Measurements from ENCODE around the gene AKR1B15. TPM values are rescaled to one million over a fixed set of nuclear protein-coding genes. Genes with fewer than 3 reads are reported as not detected.

AKR1B15 gene
- total and polyA plus RNA-seq, 2 of the 4 experiments (the other 2 are of a cell fraction): not detected

DNA sequence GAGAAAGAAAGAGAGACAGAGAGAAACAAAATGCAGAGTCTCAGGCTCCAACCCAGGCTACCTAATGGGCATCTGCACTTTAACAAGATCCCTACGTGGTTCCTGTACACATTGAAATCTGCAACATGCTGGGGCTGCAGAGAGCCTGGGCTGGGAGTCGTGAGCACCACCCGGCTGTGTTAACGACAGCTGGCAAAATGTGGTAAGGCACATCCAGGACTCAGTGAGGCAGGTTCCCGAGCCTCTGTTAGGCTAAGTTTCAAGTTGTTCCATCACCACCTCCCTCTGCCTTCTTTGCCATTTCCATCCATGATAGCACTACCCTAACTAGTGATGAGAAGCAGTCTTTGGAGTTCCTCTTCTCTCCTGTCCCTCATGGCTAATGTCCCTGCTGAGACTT is 20.2 kb upstream of the AKR1B15 start:
- in situ Hi-C loops (cut with MboI; ENCODE audit: low sequenced_read_pairs): no loop called here
- H2AK9ac ChIP-seq (replicated peaks; ENCODE audit: low read depth, low read length, poor library complexity): no peak overlapping the region
- H3K23ac ChIP-seq (ENCODE audit: low read depth, low read length): no peak overlapping the region
- H2AK5ac ChIP-seq (ENCODE audit: low read depth, low read length): no peak overlapping the region
- DNase-seq (no peak), ATAC-seq (ENCODE audit: low read depth) (no peak)
- H2BK15ac ChIP-seq (ENCODE audit: low read depth, low read length): no peak overlapping the region
- no peaks in the 10 kb centered on the region for H3K9me3 ChIP-seq (ENCODE audit: control insufficient read depth, insufficient read depth, low read length)
- no peak overlapping the region for H3K14ac ChIP-seq (replicated peaks; ENCODE audit: low read depth, low read length)
- H3K4me1 ChIP-seq (ENCODE audit: control insufficient read depth, insufficient read depth, low read length): peaks cover 15% of the 10 kb centered on the region
- no peaks in the 10 kb centered on the region for H3K79me1 ChIP-seq (ENCODE audit: low read depth in 1 of 2, low read length in 2 of 2)
- BruUV-seq (replicated peaks): no TSS peak
- H4K8ac ChIP-seq (ENCODE audit: low read depth in 2 of 2, low read length in 2 of 2): no peak overlapping the region
- no peak overlapping the region for H3K56ac ChIP-seq (ENCODE audit: extremely low read depth, insufficient read depth, low read length)
- CTCF ChIA-PET: interaction anchor here (1.1 kb wide), 1 partner anchor 43 kb away, joined by 3 read pairs; no protein-coding TSS in a partner anchor
- H2AFZ ChIP-seq (replicated peaks; ENCODE audit: low read length, poor library complexity): no peak overlapping the region
- H3K9ac ChIP-seq (ENCODE audit: low read depth, low read length): no peak overlapping the region
- H3K36me3 ChIP-seq (ENCODE audit: control insufficient read depth, insufficient read depth, low read length): no peaks in the 10 kb centered on the region
- TF ChIP-seq RFX5 (IDR thresholded peaks at IDR 0.05; ENCODE audit: low read depth, low read length): no peak
- TF ChIP-seq, protein P1, sequence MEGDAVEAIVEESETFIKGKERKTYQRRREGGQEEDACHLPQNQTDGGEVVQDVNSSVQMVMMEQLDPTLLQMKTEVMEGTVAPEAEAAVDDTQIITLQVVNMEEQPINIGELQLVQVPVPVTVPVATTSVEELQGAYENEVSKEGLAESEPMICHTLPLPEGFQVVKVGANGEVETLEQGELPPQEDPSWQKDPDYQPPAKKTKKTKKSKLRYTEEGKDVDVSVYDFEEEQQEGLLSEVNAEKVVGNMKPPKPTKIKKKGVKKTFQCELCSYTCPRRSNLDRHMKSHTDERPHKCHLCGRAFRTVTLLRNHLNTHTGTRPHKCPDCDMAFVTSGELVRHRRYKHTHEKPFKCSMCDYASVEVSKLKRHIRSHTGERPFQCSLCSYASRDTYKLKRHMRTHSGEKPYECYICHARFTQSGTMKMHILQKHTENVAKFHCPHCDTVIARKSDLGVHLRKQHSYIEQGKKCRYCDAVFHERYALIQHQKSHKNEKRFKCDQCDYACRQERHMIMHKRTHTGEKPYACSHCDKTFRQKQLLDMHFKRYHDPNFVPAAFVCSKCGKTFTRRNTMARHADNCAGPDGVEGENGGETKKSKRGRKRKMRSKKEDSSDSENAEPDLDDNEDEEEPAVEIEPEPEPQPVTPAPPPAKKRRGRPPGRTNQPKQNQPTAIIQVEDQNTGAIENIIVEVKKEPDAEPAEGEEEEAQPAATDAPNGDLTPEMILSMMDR (conservative IDR thresholded peaks at IDR 0.05; ENCODE audit: low read depth, low read length): no peak
- no peak for TF ChIP-seq MAZ (IDR thresholded peaks at IDR 0.05; ENCODE audit: borderline replicate concordance, low read depth, low read length)
- no peak for TF ChIP-seq RCOR1 (IDR thresholded peaks at IDR 0.05; ENCODE audit: insufficient replicate concordance, low read length)
- TF ChIP-seq FOS (IDR thresholded peaks at IDR 0.05; ENCODE audit: low read depth, low read length): no peak
- no peak for TF ChIP-seq CEBPB (IDR thresholded peaks at IDR 0.05; ENCODE audit: low read depth, low read length)
- TF ChIP-seq, protein P2, sequence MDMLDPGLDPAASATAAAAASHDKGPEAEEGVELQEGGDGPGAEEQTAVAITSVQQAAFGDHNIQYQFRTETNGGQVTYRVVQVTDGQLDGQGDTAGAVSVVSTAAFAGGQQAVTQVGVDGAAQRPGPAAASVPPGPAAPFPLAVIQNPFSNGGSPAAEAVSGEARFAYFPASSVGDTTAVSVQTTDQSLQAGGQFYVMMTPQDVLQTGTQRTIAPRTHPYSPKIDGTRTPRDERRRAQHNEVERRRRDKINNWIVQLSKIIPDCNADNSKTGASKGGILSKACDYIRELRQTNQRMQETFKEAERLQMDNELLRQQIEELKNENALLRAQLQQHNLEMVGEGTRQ (IDR thresholded peaks at IDR 0.05; ENCODE audit: low read depth, low read length): no peak
- no peak for TF ChIP-seq POLR2A (IDR thresholded peaks at IDR 0.05; ENCODE audit: low read depth, low read length)
- TF ChIP-seq, protein P3, sequence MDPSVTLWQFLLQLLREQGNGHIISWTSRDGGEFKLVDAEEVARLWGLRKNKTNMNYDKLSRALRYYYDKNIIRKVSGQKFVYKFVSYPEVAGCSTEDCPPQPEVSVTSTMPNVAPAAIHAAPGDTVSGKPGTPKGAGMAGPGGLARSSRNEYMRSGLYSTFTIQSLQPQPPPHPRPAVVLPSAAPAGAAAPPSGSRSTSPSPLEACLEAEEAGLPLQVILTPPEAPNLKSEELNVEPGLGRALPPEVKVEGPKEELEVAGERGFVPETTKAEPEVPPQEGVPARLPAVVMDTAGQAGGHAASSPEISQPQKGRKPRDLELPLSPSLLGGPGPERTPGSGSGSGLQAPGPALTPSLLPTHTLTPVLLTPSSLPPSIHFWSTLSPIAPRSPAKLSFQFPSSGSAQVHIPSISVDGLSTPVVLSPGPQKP (IDR thresholded peaks at IDR 0.05; ENCODE audit: borderline replicate concordance, low read depth, low read length): no peak
- TF ChIP-seq CHD1 (IDR thresholded peaks at IDR 0.05; ENCODE audit: low read depth, low read length): no peak
- TF ChIP-seq BHLHE40 (IDR thresholded peaks at IDR 0.05; ENCODE audit: low read depth, low read length): no peak
- TF ChIP-seq SMC3 (IDR thresholded peaks at IDR 0.05; ENCODE audit: low read depth, low read length): no peak
- no peak for TF ChIP-seq NFE2L2 (IDR thresholded peaks at IDR 0.05; ENCODE audit: low read depth, low read length)
- no peak for TF ChIP-seq RAD21 (IDR thresholded peaks at IDR 0.05; ENCODE audit: low read length)
- no peak for TF ChIP-seq MAFK (IDR thresholded peaks at IDR 0.05; ENCODE audit: low read depth, low read length)
- TF ChIP-seq MXI1 (IDR thresholded peaks at IDR 0.05; ENCODE audit: borderline replicate concordance, low read depth, low read length): no peak
- WGBS, 2 experiments (ENCODE audit: extremely low coverage in 2 of 2, insufficient read length in 1 of 2): 67% methylated on average over 1 of the region's 5 CpGs; no CpG with 5 or more reads in 1 of the 2 experiments
- no peak overlapping the region for H4K91ac ChIP-seq (ENCODE audit: insufficient read depth, low read depth, low read length)
- no peak overlapping the region for H3K4ac ChIP-seq (ENCODE audit: low read depth, low read length)
- no peak overlapping the region for H4K5ac ChIP-seq (ENCODE audit: low read depth, low read length)
- dilution Hi-C loops (cut with HindIII; ENCODE audit: low sequenced_read_pairs, unreplicated experiment): no loop called here
- no peak overlapping the region for H3K18ac ChIP-seq (ENCODE audit: low read depth, low read length)
- intact Hi-C loops (cut with micrococcal nuclease): no loop called here
- POLR2A ChIA-PET (ENCODE audit: unreplicated experiment): no interaction called here
- no peak overlapping the region for H2BK5ac ChIP-seq (ENCODE audit: low read depth, low read length, poor library complexity, severe bottlenecking)
- peaks cover 12% of the 10 kb centered on the region for H3K27me3 ChIP-seq (ENCODE audit: control insufficient read depth, insufficient read depth, low read length)
- H3K9me1 ChIP-seq (ENCODE audit: insufficient read depth, low read length): no peaks in the 10 kb centered on the region
- H2BK120ac ChIP-seq (ENCODE audit: low read depth, low read length): no peak overlapping the region
- no peak overlapping the region for H3K27ac ChIP-seq (ENCODE audit: insufficient read depth, low read length)
- no peak overlapping the region for H3K4me2 ChIP-seq (ENCODE audit: low read depth, low read length)
- no peak overlapping the region for H3K4me3 ChIP-seq (ENCODE audit: insufficient read depth, low read depth, low read length)
- no peak overlapping the region for H2BK20ac ChIP-seq (ENCODE audit: low read depth, low read length)
- H4K20me1 ChIP-seq (ENCODE audit: insufficient read depth, low read length): no peaks in the 10 kb centered on the region
